Thyroid gland (tissue), 4 donors: ENCODE data around the gene TRAF5. TPM values are rescaled to one million over a fixed set of nuclear protein-coding genes. Genes with fewer than 3 reads are reported as not detected.
"Not testable (repeated sequence)": the region's sequence is repeated elsewhere in the genome, so short reads cannot be mapped to it uniquely, and the experiment has no call there.

Source experiments
- DNase-seq, 2 donors: peaks; one replicate each; pipeline ENCODE4 v3.0.0-alpha.2; 2019
- H3K27ac ChIP-seq, 3 donors: fragments of 200-600 bp; sonication (generic); 1 replicate in 2 of 3; 2 replicates in 1 of 3; pipeline ENCODE4 v1.5.1; 2016 to 2019; ENCODE audit warnings: mild to moderate bottlenecking in 1 of 3, moderate library complexity in 1 of 3
- H3K27me3 ChIP-seq: fragments of 200-600 bp; sonication (generic); one replicate; pipeline ENCODE4 v1.5.1; 2019
- H3K36me3 ChIP-seq, 2 donors: fragments of 200-600 bp; sonication (generic); one replicate each; pipeline ENCODE4 v1.5.1; 2016 to 2019
- H3K4me1 ChIP-seq, 2 donors: fragments of 200-600 bp; sonication (generic); one replicate each; pipeline ENCODE4 v1.5.1; 2017 to 2019
- H3K4me3 ChIP-seq, 3 donors: fragments of 200-600 bp; sonication (generic); replicated peaks in 1 of 3; 1 replicate in 2 of 3; 2 replicates in 1 of 3; pipeline ENCODE4 v1.5.1; 2016; ENCODE audit warnings: mild to moderate bottlenecking in 1 of 3
- H3K9me3 ChIP-seq: fragments of 200-600 bp; sonication (generic); one replicate; pipeline ENCODE4 v1.5.1; 2017
- POLR2A ChIP-seq, 2 donors: fragments of 450-650 bp; IDR thresholded peaks; one replicate each; pipeline ENCODE4 v1.6.1; 2017; ENCODE audit warnings: antibody characterized with exemption in 2 of 2, mild to moderate bottlenecking in 2 of 2, moderate library complexity in 1 of 2
- WGBS, 2 donors: methylation state at CpG; one replicate each; pipeline ENCODE4 v1.1.5; 2017; 5-methylcytosine and 5-hydroxymethylcytosine counted together
- intact Hi-C: fragments of 100-400 bp; cut with DNase I; formaldehyde crosslinking; loops from one replicate; pipeline ENCODE4 v1.15.1; 2023
- total RNA-seq, 4 donors: library from RNA; depleted of rRNA; stranded (reverse); fragments of >200 nt; gene quantifications; one replicate each; pipeline ENCODE4 v1.2.3, GENCODE V29; 2016
- TF ChIP-seq, protein P1 (sequence below), 6 experiments: fragments of 200-600 bp in 3 of 6; fragments of 450-650 bp in 3 of 6; sonication (generic) in 3 of 6; IDR thresholded peaks; one replicate each; pipeline ENCODE4 v1.5.1; 2016 to 2019; ENCODE audit warnings: antibody characterized with exemption in 6 of 6, mild to moderate bottlenecking in 2 of 6, inconsistent platforms in 1 of 6, moderate library complexity in 1 of 6

TRAF5 gene
- total RNA-seq, 4 donors from 2014 or later = 3.1 to 5.9 (median 4.0) TPM

DNA sequence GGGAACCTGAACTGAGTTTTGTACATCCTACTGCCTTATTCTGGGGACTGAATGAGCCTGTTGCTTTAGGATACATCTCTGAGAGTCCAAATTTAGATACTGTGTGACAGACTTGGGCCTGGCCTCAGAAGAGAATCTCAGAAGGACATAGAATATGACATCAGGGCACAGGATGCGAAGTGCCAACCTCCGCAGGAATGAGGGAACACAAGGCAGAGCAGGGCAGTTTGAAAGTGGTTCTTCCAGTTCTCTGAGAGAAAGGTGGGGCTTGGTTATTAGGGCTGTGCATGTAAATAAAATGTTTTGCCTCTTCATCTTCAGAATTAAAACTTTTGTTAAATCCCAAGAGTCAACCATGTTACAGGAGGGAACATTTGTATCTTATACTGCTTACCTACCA lies 23.1 kb downstream of the TRAF5 start:
- no peaks in the 10 kb centered on the region for H3K36me3 ChIP-seq
- WGBS, 2 donors = 81 to 86% methylated on average over 2 of the region's 2 CpGs
- no peaks in the 10 kb centered on the region for H3K9me3 ChIP-seq
- TF ChIP-seq, protein P1, sequence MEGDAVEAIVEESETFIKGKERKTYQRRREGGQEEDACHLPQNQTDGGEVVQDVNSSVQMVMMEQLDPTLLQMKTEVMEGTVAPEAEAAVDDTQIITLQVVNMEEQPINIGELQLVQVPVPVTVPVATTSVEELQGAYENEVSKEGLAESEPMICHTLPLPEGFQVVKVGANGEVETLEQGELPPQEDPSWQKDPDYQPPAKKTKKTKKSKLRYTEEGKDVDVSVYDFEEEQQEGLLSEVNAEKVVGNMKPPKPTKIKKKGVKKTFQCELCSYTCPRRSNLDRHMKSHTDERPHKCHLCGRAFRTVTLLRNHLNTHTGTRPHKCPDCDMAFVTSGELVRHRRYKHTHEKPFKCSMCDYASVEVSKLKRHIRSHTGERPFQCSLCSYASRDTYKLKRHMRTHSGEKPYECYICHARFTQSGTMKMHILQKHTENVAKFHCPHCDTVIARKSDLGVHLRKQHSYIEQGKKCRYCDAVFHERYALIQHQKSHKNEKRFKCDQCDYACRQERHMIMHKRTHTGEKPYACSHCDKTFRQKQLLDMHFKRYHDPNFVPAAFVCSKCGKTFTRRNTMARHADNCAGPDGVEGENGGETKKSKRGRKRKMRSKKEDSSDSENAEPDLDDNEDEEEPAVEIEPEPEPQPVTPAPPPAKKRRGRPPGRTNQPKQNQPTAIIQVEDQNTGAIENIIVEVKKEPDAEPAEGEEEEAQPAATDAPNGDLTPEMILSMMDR (IDR thresholded peaks at IDR 0.05) = no peak
- TF ChIP-seq POLR2A (IDR thresholded peaks at IDR 0.05) = no peak
- intact Hi-C loops = no loop called here
- no peak overlapping the region for H3K4me3 ChIP-seq
- no peak for DNase-seq
- no peak overlapping the region for H3K27ac ChIP-seq
- H3K4me1 ChIP-seq = no peaks in the 10 kb centered on the region
- no peaks in the 10 kb centered on the region for H3K27me3 ChIP-seq

DNA sequence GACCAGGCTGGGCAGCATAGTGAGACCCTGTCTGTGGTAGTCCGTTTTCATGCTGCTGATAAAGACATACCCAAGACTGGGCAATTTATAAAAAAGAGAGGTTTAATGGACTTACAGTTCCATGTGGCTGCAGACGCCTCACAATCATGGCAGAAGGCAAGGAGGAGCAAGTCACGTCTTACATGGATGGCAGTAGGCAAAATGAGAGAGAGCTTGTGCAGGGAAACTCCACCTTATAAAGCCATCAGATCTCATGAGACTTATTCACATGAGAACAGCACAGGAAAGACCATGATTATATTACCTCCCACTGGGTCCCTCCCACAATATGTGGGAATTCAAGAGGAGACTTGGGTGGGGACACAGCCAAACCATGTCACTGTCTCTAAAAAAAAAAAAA lies 25.4 kb downstream of the TRAF5 start:
- H3K9me3 ChIP-seq, H3K27me3 ChIP-seq, H3K4me1 ChIP-seq, intact Hi-C loops, DNase-seq, H3K27ac ChIP-seq, H3K36me3 ChIP-seq, H3K4me3 ChIP-seq: not testable (repeated sequence)
- WGBS, 2 donors = 80 to 98% methylated on average over 3 of the region's 3 CpGs

DNA sequence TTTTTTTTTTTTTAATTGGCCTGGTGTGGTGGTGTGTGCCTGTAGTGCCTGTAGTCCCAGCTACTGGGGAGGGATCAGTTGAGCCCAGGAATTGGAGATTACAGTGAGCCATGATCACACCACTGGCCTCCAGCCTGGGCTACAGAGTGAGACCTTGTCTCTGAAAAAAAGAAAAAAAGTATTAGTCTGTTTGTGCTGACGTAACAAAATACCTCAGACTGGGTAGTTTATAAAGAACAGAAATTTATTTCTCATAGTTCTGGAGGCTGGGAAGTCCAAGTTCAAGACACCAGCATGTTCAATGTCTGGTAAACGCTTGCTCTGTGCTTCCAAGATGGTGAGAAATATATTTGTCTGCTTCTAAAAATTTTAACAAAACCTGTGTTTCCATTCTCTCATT lies 25.8 kb downstream of the TRAF5 start:
- whole genome bisulfite sequencing, 2 donors = 95 to 99% methylated on average over 2 of the region's 2 CpGs

DNA sequence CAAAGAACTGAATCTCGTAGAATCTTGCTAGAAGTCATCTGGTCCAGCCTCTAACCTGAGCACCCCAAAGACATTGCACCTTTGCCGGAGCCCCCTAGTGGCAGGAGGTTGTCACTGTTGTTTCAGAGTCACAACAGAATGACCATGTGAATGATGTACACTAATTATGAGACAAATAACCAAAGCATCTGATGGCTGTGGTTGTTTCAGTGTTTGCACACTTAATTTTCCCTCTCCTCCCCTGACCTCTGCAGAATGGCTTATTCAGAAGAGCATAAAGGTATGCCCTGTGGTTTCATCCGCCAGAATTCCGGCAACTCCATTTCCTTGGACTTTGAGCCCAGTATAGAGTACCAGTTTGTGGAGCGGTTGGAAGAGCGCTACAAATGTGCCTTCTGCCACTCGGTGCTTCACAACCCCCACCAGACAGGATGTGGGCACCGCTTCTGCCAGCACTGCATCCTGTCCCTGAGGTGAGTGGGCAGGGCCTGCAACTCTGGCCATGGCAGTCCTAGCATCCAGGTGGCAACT lies 26.4 kb downstream of the TRAF5 start:
- TF ChIP-seq POLR2A (IDR thresholded peaks at IDR 0.05) = no peak
- TF ChIP-seq, protein P1 (IDR thresholded peaks at IDR 0.05) = peak; percentile 9 to 64 (median 32)
- Histone ChIP-seq H3K36me3 (no peaks in the 10 kb centered on the region), H3K27me3 (no peaks in the 10 kb centered on the region), H3K4me1 (no peaks in the 10 kb centered on the region), H3K9me3 (no peaks in the 10 kb centered on the region), H3K27ac (no peak overlapping the region), H3K4me3 (no peak overlapping the region)
- intact Hi-C loops = no loop called here
- peak; percentile 24 to 44 for DNase-seq
- 81 to 86% methylated on average over 6 to 8 of the region's 8 CpGs for WGBS, 2 donors

More for the DNA sequence above, 25.8 kb downstream of the TRAF5 start:
- Histone ChIP-seq H3K4me1 (no peaks in the 10 kb centered on the region), H3K4me3 (no peak overlapping the region), H3K9me3 (no peaks in the 10 kb centered on the region), H3K27me3 (no peaks in the 10 kb centered on the region), H3K36me3 (no peaks in the 10 kb centered on the region), H3K27ac (no peak overlapping the region)
- DNase-seq = no peak
- intact Hi-C loops = no loop called here
- TF ChIP-seq, protein P1 (IDR thresholded peaks at IDR 0.05) = no peak
- TF ChIP-seq POLR2A (IDR thresholded peaks at IDR 0.05) = no peak

DNA sequence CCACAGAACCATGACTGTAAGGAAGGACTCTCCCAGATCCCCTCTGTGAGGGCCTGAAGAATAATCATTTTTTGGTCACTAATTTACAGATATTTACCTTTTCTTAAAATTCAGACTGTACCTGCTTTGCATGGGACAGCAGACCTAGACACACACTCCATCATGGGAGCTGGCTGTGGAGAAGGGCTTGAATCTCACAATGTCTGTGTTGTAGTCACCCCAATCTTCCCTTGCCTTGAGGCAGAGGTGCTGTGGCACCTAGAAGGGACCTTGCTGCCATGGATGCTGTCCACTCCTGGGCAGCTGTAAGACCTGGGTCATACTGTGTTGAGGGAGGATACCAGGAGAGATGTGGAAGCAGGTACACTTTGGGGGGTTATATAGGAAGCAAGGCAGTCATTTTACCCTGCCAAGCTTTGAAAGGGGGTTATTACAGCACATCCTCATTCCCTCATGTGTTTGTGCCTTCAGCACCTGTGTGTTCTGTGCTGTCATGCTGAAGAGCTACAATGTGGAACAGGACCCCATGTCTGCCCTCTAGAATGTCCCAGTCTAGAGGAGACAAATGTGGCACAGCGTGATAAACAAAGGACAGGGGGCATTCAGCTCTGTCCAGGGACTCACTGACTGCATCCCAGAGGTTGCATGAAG lies 27.1 kb downstream of the TRAF5 start:
- 0% methylated on average over 1 of the region's 1 CpG for whole genome bisulfite sequencing, 2 donors
- Histone ChIP-seq H3K27ac (no peak overlapping the region), H3K4me3 (no peak overlapping the region), H3K27me3 (no peaks in the 10 kb centered on the region), H3K36me3 (no peaks in the 10 kb centered on the region), H3K9me3 (no peaks in the 10 kb centered on the region), H3K4me1 (no peaks in the 10 kb centered on the region)
- TF ChIP-seq, protein P1 (IDR thresholded peaks at IDR 0.05) = no peak
- TF ChIP-seq POLR2A (IDR thresholded peaks at IDR 0.05) = no peak
- intact Hi-C loops = no loop called here
- DNase-seq = no peak
